HCT116 (cell line): ENCODE measurements around the gene ZCCHC24.

Experiments used
- EZH2phosphoT487 ChIP-seq: fragments of 200-600 bp; IDR thresholded peaks from 2 replicates; pipeline ENCODE4 v1.6.1; 2018; ENCODE audit warnings: antibody characterized with exemption, borderline replicate concordance
- TF ChIP-seq, protein P1 (sequence below), 3 experiments: fragments of 200-600 bp in 1 of 3; sonication (generic) in 1 of 3; IDR thresholded peaks in 2 of 3; conservative IDR thresholded peaks in 1 of 3; 2 replicates each; pipeline ENCODE4 v1.5.1; 2012 to 2017; ENCODE audit warnings: low read depth in 2 of 3, low read length in 2 of 3, antibody characterized with exemption in 1 of 3, borderline replicate concordance in 1 of 3, control low read depth in 1 of 3, mild to moderate bottlenecking in 1 of 3, mixed read lengths in 1 of 3, mixed run types in 1 of 3, moderate library complexity in 1 of 3; ENCODE audit not compliant: insufficient read depth in 1 of 3

DNA sequence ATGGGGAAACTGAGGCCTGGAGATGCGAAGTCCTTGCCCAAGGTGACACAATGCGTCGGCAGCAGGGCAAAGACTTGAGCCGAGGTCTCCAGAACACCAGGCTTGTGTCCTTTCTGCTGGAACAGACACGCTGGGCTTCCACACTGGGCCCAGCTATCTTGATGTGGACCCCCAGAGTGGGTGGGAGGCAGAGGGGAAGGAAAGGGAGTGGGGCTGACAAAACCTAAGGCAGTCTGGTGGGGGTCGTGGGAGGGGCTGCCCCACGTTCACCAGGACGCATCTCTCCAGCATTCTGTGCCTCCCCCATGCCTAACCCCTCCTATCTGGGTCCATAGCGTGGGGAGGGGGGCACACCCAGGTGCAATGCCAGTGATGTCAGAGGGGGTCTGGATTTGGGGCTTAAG is 60.0 kb downstream of the ZCCHC24 start:
- TF ChIP-seq, protein P1, sequence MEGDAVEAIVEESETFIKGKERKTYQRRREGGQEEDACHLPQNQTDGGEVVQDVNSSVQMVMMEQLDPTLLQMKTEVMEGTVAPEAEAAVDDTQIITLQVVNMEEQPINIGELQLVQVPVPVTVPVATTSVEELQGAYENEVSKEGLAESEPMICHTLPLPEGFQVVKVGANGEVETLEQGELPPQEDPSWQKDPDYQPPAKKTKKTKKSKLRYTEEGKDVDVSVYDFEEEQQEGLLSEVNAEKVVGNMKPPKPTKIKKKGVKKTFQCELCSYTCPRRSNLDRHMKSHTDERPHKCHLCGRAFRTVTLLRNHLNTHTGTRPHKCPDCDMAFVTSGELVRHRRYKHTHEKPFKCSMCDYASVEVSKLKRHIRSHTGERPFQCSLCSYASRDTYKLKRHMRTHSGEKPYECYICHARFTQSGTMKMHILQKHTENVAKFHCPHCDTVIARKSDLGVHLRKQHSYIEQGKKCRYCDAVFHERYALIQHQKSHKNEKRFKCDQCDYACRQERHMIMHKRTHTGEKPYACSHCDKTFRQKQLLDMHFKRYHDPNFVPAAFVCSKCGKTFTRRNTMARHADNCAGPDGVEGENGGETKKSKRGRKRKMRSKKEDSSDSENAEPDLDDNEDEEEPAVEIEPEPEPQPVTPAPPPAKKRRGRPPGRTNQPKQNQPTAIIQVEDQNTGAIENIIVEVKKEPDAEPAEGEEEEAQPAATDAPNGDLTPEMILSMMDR (IDR thresholded peaks at IDR 0.05 in 2 of 3, conservative IDR thresholded peaks at IDR 0.05 in 1 of 3; ENCODE audit: borderline replicate concordance in 1 of 3, insufficient read depth in 1 of 3, low read depth in 2 of 3, low read length in 2 of 3): no peak
- TF ChIP-seq EZH2phosphoT487: no peak
